Left colon (tissue), 2 donors: ENCODE results near the gene CDCA7L. TPM values are rescaled to one million over a fixed set of nuclear protein-coding genes. Genes with fewer than 3 reads are reported as not detected.
A peak's percentile ranks its signal among the peaks of the same experiment; 100 is the strongest.
"Not testable (repeated sequence)": the region's sequence is repeated elsewhere in the genome, so short reads cannot be mapped to it uniquely, and the experiment has no call there.

Experiments
- ATAC-seq: fragments of 200-7000 bp; cut with Tn5 transposase; one replicate; pipeline ENCODE4 v1.9.1; 2020; ENCODE audit warnings: mild to moderate bottlenecking, moderate library complexity
- DNase-seq, 2 donors: peaks; one replicate each; pipeline ENCODE4 v3.0.0-alpha.2; 2020
- intact Hi-C, 2 donors: fragments of 100-400 bp; cut with DNase I in 1 of 2; cut with micrococcal nuclease in 1 of 2; formaldehyde crosslinking; loops; one replicate each; pipeline versions ENCODE4 v1.11.2 to v1.14.0; 2022; cut with DNase I, micrococcal nuclease
- total RNA-seq, 2 donors: library from RNA; stranded (reverse); fragmentation: NEBNext Ultra II Directional; extraction: Animal tissue kit (Norgen Biotek cat#: 25700); gene quantifications; one replicate each; pipeline ENCODE4 v1.2.1, GENCODE V29; 2021
- donor health status: DM: no; HTN: no; CAD: no.
- donor health status: DM: yes; HTN: yes; CAD: no.

The CDCA7L gene
- total RNA-seq, 2 donors from 2014 or later = 17.1 to 17.5 TPM

DNA sequence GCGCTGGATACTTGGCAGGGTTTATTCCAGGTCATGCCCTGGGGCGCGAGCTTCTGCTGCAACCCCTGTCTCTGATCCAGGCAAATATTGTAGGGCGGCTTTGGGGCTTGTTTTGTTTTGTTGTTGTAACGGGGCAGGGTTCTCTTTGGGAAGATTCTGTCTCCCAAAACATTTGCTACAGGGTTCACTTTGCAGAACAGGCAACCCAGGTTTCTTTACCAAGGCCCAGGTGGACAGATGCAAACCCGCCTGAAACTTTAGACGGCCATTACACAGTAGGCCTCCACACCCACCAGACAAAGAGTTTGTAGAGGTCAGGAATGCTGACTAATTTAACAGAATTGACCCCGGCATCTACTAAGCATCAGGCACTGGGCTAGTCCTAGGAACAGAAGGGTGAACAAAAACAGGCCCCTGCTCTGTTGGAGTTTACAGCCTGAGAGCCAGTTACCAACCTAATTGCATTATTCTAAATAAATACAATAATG, 567 bp upstream of the CDCA7L start:
- intact Hi-C loops = no loop called here
- DNase-seq (no peak), ATAC-seq (no peak)

DNA sequence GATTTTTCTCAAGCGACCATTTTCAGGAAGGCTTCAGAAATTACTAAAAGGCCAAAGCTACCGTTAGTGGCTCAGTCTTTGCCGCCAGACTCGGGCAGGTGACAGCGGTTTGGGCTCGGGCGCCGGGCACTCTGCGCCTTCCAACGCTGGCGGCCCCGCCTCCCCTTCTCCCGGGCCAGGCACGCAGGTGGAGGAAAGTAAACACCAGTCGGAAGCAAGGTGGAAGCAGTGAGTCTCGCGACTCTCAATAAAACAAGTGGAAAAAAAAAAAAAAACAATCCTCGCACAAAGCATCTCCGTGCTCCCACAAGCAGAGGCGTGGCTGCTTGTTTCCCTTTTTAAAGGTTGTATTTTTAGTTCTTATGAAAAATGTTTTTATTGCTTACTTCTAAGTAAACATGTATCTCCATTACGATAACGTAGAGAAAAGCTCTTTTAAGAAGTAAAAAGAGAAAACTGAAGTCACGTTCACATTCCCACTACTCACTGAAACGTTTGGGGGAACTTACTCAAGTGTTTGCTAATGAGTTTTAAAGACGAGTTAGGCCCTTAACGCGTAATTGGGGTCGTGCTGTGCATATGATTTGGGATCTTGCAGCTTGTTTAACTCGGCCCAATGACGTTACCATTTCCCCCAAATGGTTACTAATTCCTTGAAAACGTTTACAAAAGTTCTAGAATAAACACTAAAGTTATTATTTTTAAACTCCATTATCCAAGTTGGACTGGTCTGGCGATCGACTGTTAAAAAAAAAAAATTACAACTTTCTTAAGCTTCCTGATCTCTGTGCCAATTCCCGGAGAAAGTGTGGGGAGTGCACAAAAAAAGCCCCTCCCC, 864 bp downstream of the CDCA7L start:
- intact Hi-C loops = no loop called here
- DNase-seq = peak; percentile 74 to 80
- peak; percentile 67 for ATAC-seq

DNA sequence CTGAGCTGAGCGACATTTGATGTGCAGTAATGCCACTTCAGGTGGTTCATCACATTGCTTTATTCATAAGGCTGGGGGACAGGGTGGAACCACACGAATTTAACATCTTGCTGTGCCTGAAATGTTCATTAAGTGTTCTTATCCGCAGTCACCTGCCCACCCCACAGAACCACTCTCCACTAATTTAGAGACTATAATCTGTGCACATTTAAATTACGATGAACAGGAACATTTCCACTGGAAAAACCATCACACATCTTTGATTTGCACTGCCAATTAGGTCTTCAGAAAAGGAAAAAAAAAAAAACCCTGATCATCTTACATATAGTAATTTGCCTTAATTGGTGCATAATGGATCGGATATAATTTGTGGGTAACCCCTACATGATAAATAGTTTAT, 2.3 kb downstream of the CDCA7L start:
- ATAC-seq (no peak), DNase-seq (no peak)
- intact Hi-C loops = no loop called here

DNA sequence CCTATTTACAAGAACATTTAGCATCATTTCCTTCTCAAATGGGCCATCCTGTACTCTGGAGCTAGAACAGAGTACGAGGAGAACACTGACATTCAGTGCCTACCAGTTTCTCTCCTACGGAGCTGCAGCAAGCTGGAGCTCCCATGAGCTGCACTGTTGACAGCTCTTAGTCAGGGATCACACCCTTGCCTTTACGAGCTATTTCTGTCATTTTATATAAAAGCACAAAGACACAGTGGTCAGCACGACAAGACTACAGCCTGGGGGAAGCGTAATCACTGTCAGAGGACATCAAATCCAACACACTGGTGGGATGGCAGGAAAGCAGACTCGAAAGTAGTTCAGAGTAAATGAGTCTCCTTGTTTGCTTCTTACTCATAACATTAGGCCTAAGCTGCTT, 2.7 kb downstream of the CDCA7L start:
- no peak for ATAC-seq
- no peak for DNase-seq
- intact Hi-C loops = no loop called here

DNA sequence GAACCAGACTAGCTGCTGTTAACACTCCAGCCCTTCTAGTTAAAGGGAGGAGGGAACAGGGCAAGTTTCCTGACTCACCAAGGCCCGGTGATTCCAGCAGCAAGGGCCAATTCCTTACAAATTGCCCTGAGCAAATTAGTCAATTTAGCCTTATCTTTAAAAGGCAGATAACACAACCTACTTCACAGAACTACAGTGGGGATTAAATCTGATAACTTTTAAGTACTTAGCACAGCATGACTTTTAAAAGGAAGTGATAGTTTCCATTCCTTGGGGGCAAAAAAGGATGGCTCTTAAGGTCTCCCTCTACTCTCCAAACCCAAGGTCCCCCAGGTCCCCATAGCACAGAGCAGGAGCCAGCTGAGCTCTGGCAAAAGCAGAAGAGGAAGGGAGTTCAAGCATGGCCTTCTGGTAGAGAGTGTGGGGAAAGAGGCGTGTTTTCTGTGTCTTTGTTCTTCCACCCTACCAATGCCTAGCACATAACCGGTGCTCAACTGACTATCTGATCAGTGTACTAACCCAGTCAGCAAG, 4.0 kb downstream of the CDCA7L start:
- DNase-seq = no peak
- intact Hi-C loops = no loop called here
- no peak for ATAC-seq

DNA sequence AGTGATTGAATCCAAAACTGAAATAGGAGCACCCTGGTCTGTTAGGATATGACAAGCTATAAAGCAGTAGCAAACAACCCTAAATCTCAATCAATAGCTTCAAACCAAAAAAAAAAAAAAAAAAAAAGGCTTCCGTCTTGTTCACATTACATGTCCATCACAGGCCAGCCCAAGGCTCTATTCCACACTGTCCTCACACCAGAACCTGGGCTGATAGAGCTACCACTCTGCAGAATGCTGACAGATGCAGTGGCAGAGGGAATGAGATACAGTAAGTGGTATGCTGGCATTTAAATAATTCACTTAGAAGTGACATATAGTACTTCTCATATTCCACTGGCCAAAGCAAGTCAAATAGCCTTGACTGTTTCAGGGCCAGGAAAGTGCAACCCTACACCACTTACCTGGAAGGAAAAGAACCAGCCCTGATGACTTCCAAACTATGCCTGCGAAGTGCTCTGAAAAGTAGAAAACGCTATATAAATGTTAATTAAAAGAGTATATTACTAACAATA, 5.8 kb downstream of the CDCA7L start:
- no peak for DNase-seq
- no peak for ATAC-seq
- intact Hi-C loops = no loop called here

DNA sequence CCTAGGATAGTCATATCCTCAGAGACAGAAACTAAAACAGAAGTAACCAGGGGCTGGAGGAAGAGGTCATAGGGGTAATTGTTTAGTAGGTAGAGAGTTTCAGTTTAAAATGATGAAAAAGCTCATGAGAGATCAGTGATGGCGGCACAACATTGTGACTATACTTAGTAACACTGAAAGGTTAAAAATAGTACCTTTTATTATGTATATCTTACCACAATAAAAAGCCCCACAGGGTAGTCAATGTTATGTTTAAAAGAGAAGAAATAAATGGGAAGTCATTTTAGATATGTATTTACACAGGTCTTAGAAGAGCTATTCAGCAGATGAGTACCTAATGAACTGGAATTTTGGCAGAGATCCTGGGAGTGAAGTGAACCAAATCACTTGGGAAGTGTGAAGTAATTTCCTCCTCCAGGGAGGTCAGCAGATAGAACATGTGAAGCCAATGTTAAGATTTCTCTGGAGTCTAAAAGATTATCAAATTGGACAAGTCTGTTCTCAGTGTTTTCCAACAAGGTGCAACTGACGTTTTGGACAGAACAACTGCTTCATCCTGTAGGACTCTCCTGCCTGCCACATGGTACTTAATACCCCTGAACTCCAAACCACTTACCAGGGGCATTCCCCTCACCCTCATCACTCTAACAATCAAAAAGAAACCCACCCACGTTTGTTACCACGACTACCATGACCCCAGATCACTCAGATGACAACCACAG, 6.4 kb downstream of the CDCA7L start:
- intact Hi-C loops = no loop called here
- no peak for ATAC-seq
- DNase-seq = no peak

DNA sequence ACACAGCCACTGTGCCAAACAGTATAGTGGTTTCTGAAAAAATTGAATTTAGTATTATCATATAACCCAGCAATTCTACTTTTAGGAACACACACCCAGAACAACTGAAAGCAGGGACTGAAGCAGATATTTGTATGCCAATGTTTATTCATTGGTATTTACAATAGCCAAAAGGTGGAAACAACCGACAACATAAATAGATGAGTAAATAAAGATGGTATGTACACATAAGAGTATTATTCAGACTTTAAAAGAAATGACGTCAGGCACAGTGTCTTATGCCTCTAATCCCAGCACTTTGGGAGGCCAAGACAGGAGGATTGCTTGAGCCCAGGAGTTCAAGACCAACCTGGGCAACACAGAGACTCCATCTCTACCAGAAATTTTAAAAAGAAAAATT, 7.2 kb downstream of the CDCA7L start:
- no peak for ATAC-seq
- no peak for DNase-seq
- intact Hi-C loops = no loop called here

DNA sequence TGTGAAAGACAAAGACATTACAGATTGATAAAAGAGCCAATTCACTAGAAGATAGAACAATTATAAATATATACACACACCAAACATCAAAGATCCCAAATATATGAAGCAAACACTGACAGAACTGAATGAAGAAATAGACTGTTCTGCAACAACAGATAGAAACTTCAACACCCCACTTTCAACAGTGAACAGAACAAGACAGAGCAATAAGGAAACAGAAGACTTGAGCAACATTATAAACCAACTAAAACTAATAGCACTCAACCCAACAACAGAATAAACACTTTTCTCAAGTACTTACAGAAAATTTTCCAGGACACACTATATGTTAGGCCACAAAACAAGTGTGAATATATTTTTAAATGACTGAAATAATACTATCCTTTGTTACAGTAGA, 10.9 kb downstream of the CDCA7L start:
- intact Hi-C loops = no loop called here
- DNase-seq (no peak), ATAC-seq (peak; percentile 56)

DNA sequence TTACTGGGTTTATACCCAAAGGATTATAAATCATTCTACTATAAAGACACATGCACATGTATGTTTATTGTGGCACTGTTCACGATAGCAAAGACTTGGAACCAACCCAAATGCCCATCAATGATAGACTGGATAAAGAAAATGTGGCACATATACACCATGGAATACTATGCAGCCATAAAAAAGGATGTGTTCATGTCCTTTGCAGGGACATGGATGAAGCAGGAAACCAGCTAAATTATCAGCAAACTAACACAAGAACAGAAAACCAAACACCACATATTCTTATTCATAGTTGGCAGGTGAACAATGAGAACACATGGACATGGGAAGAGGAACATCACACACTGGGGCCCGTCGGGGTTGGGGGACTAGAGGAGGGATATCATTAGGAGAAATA, 12.4 kb downstream of the CDCA7L start:
- intact Hi-C loops, DNase-seq, ATAC-seq: not testable (repeated sequence)

DNA sequence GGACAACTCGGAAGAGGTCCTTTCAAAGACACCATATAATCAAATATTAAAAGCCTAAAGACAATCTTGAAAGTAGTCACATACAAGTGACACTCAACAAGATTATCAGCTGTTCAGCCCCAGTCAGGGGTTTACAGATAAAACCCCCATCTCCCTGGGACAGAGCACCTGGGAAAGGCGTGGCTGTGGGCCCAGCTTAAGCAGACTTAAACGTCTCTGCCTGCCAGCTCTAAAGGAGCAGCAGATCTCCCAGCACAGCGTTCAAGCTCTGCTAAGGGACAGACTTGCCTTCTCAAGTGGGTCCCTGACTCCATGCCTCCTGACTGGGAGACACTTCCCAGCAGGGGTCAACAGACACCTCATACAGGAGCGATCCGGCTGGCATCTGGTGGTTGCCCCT, 18.0 kb downstream of the CDCA7L start:
- DNase-seq = no peak
- intact Hi-C loops = no loop called here
- ATAC-seq = no peak

DNA sequence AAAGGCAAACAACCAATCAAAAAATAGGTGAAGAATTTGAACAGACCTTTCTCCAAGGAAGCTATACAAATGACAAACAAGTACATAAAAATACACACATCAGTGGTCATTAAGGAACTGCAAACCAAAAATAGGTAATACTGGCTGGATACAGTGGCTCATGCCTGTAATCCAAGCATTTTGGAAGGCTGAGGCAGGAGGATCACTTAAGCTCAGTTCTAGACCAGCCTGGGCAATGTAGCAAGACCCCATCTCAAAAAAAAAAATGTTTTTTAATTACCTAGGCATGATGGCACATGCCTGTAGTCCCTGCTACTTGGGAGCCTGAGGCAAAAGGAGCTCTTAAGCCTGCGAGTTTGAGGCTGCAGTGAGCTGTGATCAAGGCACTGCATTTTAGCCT, 19.3 kb downstream of the CDCA7L start:
- no peak for DNase-seq
- intact Hi-C loops = no loop called here
- no peak for ATAC-seq

DNA sequence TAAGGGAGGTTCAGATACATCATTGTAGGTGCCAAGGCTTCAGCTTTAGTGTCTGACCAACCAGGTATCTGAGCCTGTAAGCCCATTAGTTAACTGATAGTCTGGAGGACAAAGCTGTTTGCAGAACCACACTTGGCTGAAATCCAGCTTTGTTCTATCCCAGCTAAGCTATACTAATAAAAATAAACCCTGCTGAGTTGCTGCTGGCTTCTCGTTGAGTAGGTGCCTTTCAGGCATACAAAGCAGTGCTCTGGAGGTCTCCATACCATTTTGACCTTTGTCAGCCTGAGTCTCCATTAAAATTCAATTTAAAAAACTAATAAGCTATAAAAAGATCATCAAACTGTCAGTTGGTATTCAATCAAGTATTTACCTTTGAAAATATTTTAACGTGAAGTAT, 22.0 kb downstream of the CDCA7L start:
- intact Hi-C loops = no loop called here
- ATAC-seq (no peak), DNase-seq (no peak)

DNA sequence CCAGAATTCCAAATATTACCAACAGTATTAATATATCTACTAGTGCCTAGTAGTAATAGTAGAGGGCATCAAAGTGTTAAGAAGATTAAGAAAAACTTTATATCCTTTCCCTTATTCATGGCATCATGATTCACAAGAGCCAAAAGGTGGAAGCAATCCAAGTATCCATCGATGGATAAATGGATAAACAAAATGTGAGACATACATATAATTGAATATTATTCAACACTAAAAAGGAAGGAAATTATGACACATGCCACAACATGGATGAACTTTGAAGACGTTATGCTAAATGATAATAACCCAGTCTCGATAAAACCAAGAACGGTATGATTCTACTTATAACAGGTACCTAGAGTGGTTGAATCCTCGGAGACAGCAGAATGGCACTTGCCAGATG, 23.1 kb downstream of the CDCA7L start:
- intact Hi-C loops = no loop called here
- DNase-seq (no peak), ATAC-seq (no peak)

DNA sequence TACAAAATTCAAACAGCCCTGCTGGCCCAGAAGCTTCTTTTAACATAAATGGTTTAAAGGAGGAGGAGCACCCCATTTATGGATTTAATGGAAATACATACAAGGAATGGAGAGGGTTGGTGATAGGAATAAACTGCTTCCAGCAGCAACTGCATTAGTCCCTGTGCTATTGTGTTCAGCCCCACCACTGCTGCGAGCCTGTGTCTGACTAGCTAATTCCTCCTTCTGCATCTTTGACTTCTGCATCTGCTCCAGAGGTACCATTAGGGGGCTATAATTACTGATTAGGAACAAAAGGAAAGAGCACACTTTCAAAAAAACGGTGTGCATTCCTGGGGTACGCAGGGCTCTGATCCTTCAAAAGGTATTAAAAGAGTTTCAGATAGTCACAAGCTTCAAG, 24.8 kb downstream of the CDCA7L start:
- intact Hi-C loops = no loop called here
- no peak for DNase-seq
- ATAC-seq = no peak

DNA sequence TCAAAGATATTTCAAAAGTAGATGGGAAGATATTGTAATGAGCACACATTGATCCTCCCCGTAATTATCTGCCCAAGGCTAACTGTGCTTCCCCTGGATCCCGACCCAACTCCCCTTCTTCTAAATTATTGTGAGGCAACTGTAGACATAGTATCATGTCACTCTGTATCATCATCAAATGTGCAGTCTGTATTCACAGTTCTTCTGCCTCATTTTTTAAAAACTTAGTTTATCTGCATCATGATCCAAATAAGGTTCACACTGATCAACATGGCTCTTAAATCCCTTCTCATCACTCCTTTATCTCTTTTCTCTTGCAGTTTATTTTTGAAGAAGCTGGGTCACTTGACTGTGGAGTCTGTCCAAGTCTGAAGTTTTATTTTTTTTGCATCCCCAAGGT, 27.5 kb downstream of the CDCA7L start:
- ATAC-seq (no peak), DNase-seq (no peak)
- intact Hi-C loops = no loop called here

DNA sequence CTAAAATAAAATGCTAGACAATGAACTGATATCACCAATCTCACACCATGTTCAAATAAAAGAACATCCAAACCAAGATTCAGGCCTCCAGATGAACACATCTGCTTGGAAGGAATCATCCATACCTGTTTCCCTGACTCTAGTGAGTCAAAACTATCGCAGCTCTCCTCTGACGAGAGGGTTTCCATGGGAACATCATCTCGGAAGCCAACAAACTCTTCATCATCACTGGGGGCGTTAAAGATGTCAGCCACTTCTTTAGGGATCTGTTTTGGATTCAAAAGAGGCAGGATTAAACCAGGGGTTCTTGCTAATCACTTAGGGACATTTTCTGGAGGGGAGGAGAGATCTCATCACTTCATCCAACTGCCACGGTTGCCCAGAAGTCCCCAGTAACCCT, 29.1 kb downstream of the CDCA7L start:
- ATAC-seq (no peak), DNase-seq (no peak)
- intact Hi-C loops = no loop called here

DNA sequence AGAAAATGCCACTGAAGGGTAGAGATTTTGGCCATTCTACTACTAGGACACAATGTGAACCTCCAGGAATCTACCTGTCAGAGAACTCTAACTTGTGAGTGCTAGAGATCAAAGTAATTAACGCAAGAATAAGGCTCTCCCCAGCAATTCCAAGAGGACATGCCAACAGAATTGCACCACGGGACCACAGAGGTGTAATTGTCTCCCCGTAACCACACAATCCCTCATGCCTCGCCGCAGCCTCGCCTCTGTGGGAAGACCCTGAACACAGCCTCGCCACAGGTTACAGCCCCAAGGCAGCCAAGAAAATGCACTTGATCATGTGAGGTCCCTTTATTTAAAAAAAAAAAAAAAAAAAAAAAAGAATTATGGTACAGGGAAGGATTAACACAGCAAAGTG, 29.5 kb downstream of the CDCA7L start:
- DNase-seq = no peak
- ATAC-seq = no peak
- intact Hi-C loops = no loop called here

DNA sequence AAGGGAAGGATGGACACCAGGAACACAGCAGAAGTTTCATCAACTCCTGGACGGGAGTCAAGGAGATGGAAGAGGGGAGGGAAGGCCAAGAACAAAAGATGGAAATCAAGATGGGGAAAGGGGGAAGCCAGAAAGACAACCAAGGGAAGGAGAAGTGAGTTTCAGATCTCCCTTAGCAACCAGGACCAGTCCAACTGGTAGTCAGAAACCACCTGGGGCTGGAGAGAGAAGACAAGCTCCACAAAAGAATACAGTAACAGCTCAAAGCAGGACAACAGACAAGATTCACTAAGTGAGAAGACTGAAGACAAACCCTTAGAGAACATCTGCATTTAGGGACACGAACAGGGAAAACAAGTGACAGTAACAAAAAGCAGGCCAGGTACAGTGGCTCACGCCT, 30.6 kb downstream of the CDCA7L start:
- ATAC-seq (no peak), DNase-seq (no peak)
- intact Hi-C loops = no loop called here

DNA sequence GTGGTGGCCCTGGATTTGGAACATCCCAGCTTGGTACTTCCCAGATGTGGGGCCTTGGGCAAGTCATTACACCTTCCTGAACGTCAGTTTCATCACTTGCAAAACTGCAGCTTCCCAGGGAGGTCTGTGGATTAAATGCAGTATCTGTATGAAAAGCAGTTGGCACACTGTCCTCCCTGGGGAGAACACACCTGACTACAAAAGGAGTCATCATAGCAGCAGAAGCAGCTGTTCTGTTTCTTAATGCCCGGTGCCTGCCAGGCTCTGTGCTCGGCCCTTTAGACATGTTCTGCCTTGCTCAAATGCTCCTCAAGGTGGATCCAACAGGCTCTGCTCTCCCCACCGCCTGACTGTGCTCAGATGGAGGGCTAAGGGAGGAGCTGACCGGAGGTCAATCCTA, 31.0 kb downstream of the CDCA7L start:
- no peak for ATAC-seq
- intact Hi-C loops = no loop called here
- no peak for DNase-seq
